Stimulated activated effector memory CD8-positive, alpha-beta T cell treated with anti-CD3 and anti-CD28 coated beads, Interleukin-12 subunit alpha, Interleukin-12 subunit beta, amount 100 ng/mL, for 72 hours (primary cell): ENCODE results near the gene NTN3.

Experiments used
- ATAC-seq: fragments of 150-1000 bp; cut with Tn5 transposase; 2 replicates; pipeline ENCODE4 v1.10.0; 2021
- DNase-seq, 2 donors: peaks; one replicate each; pipeline ENCODE4 v3.0.0; 2021 to 2022; ENCODE audit warnings: low spot score in 2 of 2
- H3K27ac Mint-ChIP-seq: one replicate; pipeline ENCODE4 v1.8.0; 2022; ENCODE audit warnings: mild to moderate bottlenecking, mixed read lengths
- H3K36me3 Mint-ChIP-seq: one replicate; pipeline ENCODE4 v1.8.0; 2022; ENCODE audit warnings: mild to moderate bottlenecking, mixed read lengths
- H3K4me1 Mint-ChIP-seq: one replicate; pipeline ENCODE4 v1.8.0; 2022; ENCODE audit warnings: mixed read lengths
- H3K4me3 Mint-ChIP-seq: one replicate; pipeline ENCODE4 v1.8.0; 2022; ENCODE audit warnings: mild to moderate bottlenecking, mixed read lengths
- H3K9me3 Mint-ChIP-seq: one replicate; pipeline ENCODE4 v1.8.0; 2022; ENCODE audit warnings: mixed read lengths

NTN3 gene

GRCh38 chr16:2471016-2471652 is at the start of gene NTN3:
Gene NTN3 (plus strand): TSS chr16:2471297. CDS start chr16:2471702, 405 bp downstream.
- Mint-ChIP-seq H3K4me1 (peaks cover 29% of the 10 kb centered on the region), H3K27ac (no peak within 1 kb of the TSS), H3K4me3 (peak within 1 kb of the TSS; percentile 71), H3K36me3 (no peaks in the 10 kb centered on the region), H3K9me3 (no peaks in the 10 kb centered on the region)
- ATAC-seq (no peak), DNase-seq (no peak)

GRCh38 chr16:2422123-2422867 is 48.8 kb upstream of the NTN3 start:
- Mint-ChIP-seq H3K4me3 (no peak overlapping the region), H3K36me3 (no peaks in the 10 kb centered on the region), H3K4me1 (peaks cover 3% of the 10 kb centered on the region), H3K27ac (no peak overlapping the region), H3K9me3 (no peaks in the 10 kb centered on the region)
- peak; percentile 49 for ATAC-seq
- no peak for DNase-seq

- H3K36me3 Mint-ChIP-seq = no peaks in the 10 kb centered on the region
- DNase-seq (no peak), ATAC-seq (no peak)
- peaks cover 17% of the 10 kb centered on the region for H3K4me1 Mint-ChIP-seq
- no peak overlapping the region for H3K4me3 Mint-ChIP-seq
- no peak overlapping the region for H3K27ac Mint-ChIP-seq
- no peaks in the 10 kb centered on the region for H3K9me3 Mint-ChIP-seq
Measured at GRCh38 chr16:2424061-2425007, 46.8 kb upstream of the NTN3 start.

- ATAC-seq = no peak
- no peak overlapping the region for H3K27ac Mint-ChIP-seq
- no peaks in the 10 kb centered on the region for H3K9me3 Mint-ChIP-seq
- peaks cover 4% of the 10 kb centered on the region for H3K36me3 Mint-ChIP-seq
- no peak for DNase-seq
- H3K4me1 Mint-ChIP-seq = peaks cover 21% of the 10 kb centered on the region
- H3K4me3 Mint-ChIP-seq = no peak overlapping the region
Measured at GRCh38 chr16:2425008-2425518, 46.0 kb upstream of the NTN3 start.

- H3K36me3 Mint-ChIP-seq = peaks cover 12% of the 10 kb centered on the region
- ATAC-seq (no peak), DNase-seq (no peak)
- no peak overlapping the region for H3K27ac Mint-ChIP-seq
- no peaks in the 10 kb centered on the region for H3K9me3 Mint-ChIP-seq
- no peak overlapping the region for H3K4me3 Mint-ChIP-seq
- peaks cover 28% of the 10 kb centered on the region for H3K4me1 Mint-ChIP-seq
Measured at GRCh38 chr16:2425825-2426430, 45.2 kb upstream of the NTN3 start.

- peaks cover 28% of the 10 kb centered on the region for H3K4me1 Mint-ChIP-seq
- DNase-seq (no peak), ATAC-seq (no peak)
- no peak overlapping the region for H3K27ac Mint-ChIP-seq
- no peak overlapping the region for H3K4me3 Mint-ChIP-seq
- H3K36me3 Mint-ChIP-seq = peaks cover 23% of the 10 kb centered on the region
- no peaks in the 10 kb centered on the region for H3K9me3 Mint-ChIP-seq
Measured at GRCh38 chr16:2426941-2427361, 44.1 kb upstream of the NTN3 start.

GRCh38 chr16:2427526-2427925 is 43.6 kb upstream of the NTN3 start:
- peak overlapping the region; percentile 83 for H3K4me3 Mint-ChIP-seq
- no peaks in the 10 kb centered on the region for H3K9me3 Mint-ChIP-seq
- ATAC-seq (no peak), DNase-seq (no peak)
- H3K36me3 Mint-ChIP-seq = peaks cover 28% of the 10 kb centered on the region
- H3K4me1 Mint-ChIP-seq = peaks cover 28% of the 10 kb centered on the region
- H3K27ac Mint-ChIP-seq = no peak overlapping the region

GRCh38 chr16:2428051-2428783 is 42.9 kb upstream of the NTN3 start:
- Mint-ChIP-seq H3K36me3 (peaks cover 35% of the 10 kb centered on the region), H3K27ac (peak overlapping the region; percentile 92), H3K9me3 (no peaks in the 10 kb centered on the region), H3K4me1 (peaks cover 28% of the 10 kb centered on the region), H3K4me3 (peak overlapping the region; percentile 83)
- no peak for ATAC-seq
- peak in 1 of 2 donors; percentile 26 for DNase-seq

GRCh38 chr16:2428784-2429033 is 42.4 kb upstream of the NTN3 start:
- Mint-ChIP-seq H3K36me3 (peaks cover 40% of the 10 kb centered on the region), H3K4me1 (peaks cover 28% of the 10 kb centered on the region), H3K4me3 (peak overlapping the region; percentile 83), H3K27ac (peak overlapping the region; percentile 92), H3K9me3 (no peaks in the 10 kb centered on the region)
- DNase-seq = no peak
- ATAC-seq = peak; percentile 60

- DNase-seq (peak; percentile 92 to 98), ATAC-seq (peak; percentile 96)
- Mint-ChIP-seq H3K4me1 (peaks cover 28% of the 10 kb centered on the region), H3K36me3 (peaks cover 45% of the 10 kb centered on the region), H3K9me3 (no peaks in the 10 kb centered on the region), H3K27ac (peak within 1 kb of the TSS; percentile 92), H3K4me3 (peak within 1 kb of the TSS; percentile 83)
Measured at GRCh38 chr16:2429034-2429770, 41.9 kb upstream of the NTN3 start, which contains the start of gene CCNF. Gene CCNF (plus strand): TSS chr16:2429447. CDS start chr16:2429482, 35 bp downstream.

GRCh38 chr16:2429771-2430663 is 41.1 kb upstream of the NTN3 start:
- no peak for DNase-seq
- H3K9me3 Mint-ChIP-seq = no peaks in the 10 kb centered on the region

GRCh38 chr16:2432286-2432685 is 38.8 kb upstream of the NTN3 start:
- H3K27ac Mint-ChIP-seq = no peak overlapping the region

More at GRCh38 chr16:2429771-2430663, 41.1 kb upstream of the NTN3 start:
- peaks cover 28% of the 10 kb centered on the region for H3K4me1 Mint-ChIP-seq
- no peak overlapping the region for H3K27ac Mint-ChIP-seq
- H3K4me3 Mint-ChIP-seq = peak overlapping the region; percentile 83
- peaks cover 53% of the 10 kb centered on the region for H3K36me3 Mint-ChIP-seq
- ATAC-seq = peak; percentile 1

More at GRCh38 chr16:2432286-2432685, 38.8 kb upstream of the NTN3 start:
- ATAC-seq (no peak), DNase-seq (no peak)
- Mint-ChIP-seq H3K4me1 (peaks cover 25% of the 10 kb centered on the region), H3K36me3 (peaks cover 74% of the 10 kb centered on the region), H3K4me3 (no peak overlapping the region), H3K9me3 (no peaks in the 10 kb centered on the region)
